Smooth muscle cell (in vitro differentiated cells): Measurements from ENCODE around the gene ITPRIPL1. TPM values are rescaled to one million over a fixed set of nuclear protein-coding genes. Genes with fewer than 3 reads are reported as not detected.

Source experiments
- DNase-seq: peaks from one replicate; lab custom pipeline; 2025; ENCODE audit not compliant: unreplicated experiment; lab: John Stamatoyannopoulos, UW
- H2AFZ ChIP-seq: fragments of 200-600 bp; sonication (generic); 2 replicates; pipeline ENCODE4 v1.6.0; 2016; ENCODE audit warnings: antibody characterized with exemption, low read depth, mild to moderate bottlenecking
- H3F3A ChIP-seq: fragments of 200-600 bp; sonication (generic); 2 replicates; pipeline ENCODE4 v1.6.0; 2017; ENCODE audit warnings: antibody characterized with exemption, low read depth
- H3K27ac ChIP-seq: fragments of 200-600 bp; sonication (generic); 2 replicates; pipeline ENCODE4 v1.5.1; 2016; ENCODE audit warnings: low read depth, mild to moderate bottlenecking
- H3K27me3 ChIP-seq: fragments of 200-600 bp; sonication (generic); 2 replicates; pipeline ENCODE4 v1.6.1; 2016; ENCODE audit warnings: low read depth, mild to moderate bottlenecking
- H3K36me3 ChIP-seq: fragments of 200-600 bp; sonication (generic); 2 replicates; pipeline ENCODE4 v1.5.1; 2016; ENCODE audit warnings: low read depth
- H3K4me1 ChIP-seq: fragments of 200-600 bp; sonication (generic); 2 replicates; pipeline ENCODE4 v1.5.1; 2016; ENCODE audit warnings: low read depth
- H3K4me2 ChIP-seq: fragments of 200-600 bp; sonication (generic); 2 replicates; pipeline ENCODE4 v1.6.0; 2016; ENCODE audit warnings: mild to moderate bottlenecking
- H3K4me3 ChIP-seq: fragments of 200-600 bp; sonication (generic); 2 replicates; pipeline ENCODE4 v1.5.1; 2016; ENCODE audit warnings: mild to moderate bottlenecking
- H3K79me2 ChIP-seq: fragments of 200-600 bp; sonication (generic); 2 replicates; pipeline ENCODE4 v1.6.0; 2016; ENCODE audit warnings: low read depth, mild to moderate bottlenecking
- H3K9ac ChIP-seq: fragments of 200-600 bp; sonication (generic); 2 replicates; pipeline ENCODE4 v1.6.0; 2016; ENCODE audit warnings: low read depth
- H3K9me3 ChIP-seq: fragments of 200-600 bp; sonication (generic); replicated peaks from 2 replicates; pipeline ENCODE4 v1.5.1; 2016; ENCODE audit warnings: low read depth
- H4K20me1 ChIP-seq: fragments of 200-600 bp; sonication (generic); 2 replicates; pipeline ENCODE4 v1.6.0; 2016; ENCODE audit warnings: low read depth
- WGBS: methylation state at CpG from one replicate; pipeline ENCODE4 v1.1.7; 2016; ENCODE audit warnings: low lambda C conversion rate; 5-methylcytosine and 5-hydroxymethylcytosine counted together
- polyA plus RNA-seq: library from polyadenylated mRNA; unstranded; fragments of >200 nt; fragmentation: Nextera tagmentation; extraction: Ambion mirVana; gene quantifications from 2 replicates; pipeline ENCODE4 v1.2.1, GENCODE V29; 2016
- total RNA-seq: library from RNA; depleted of rRNA; stranded (reverse); fragments of >200 nt; gene quantifications from 2 replicates; pipeline ENCODE4 v1.2.3, GENCODE V29; 2014
- TF ChIP-seq, protein P1 (sequence below): fragments of 200-600 bp; sonication (generic); IDR thresholded peaks from 2 replicates; pipeline ENCODE4 v1.5.1; 2017; ENCODE audit warnings: borderline replicate concordance, mild to moderate bottlenecking, antibody characterized with exemption; ENCODE audit not compliant: insufficient read depth, poor library complexity, severe bottlenecking

Gene ITPRIPL1
- total and polyA plus RNA-seq, 2 experiments from 2014 or later: 3.5 to 4.3 TPM

DNA sequence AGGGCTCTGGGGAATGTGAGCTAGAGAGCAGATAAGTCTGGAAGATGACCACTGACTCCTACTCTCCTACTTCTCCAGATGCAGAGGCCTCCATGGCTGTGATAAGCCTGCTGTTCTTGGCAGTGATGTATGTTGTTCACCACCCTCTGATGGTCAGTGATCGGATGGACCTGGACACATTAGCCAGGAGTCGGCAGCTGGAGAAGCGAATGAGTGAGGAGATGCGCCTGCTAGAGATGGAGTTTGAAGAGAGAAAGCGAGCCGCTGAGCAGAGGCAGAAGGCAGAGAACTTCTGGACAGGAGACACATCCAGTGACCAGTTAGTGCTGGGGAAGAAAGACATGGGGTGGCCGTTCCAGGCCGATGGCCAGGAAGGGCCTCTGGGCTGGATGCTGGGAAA lies 1.4 kb downstream of the ITPRIPL1 start:
- H3K36me3 ChIP-seq: no peaks in the 10 kb centered on the region
- peaks cover 14% of the 10 kb centered on the region for H3K4me1 ChIP-seq
- no peak overlapping the region for H3K27ac ChIP-seq
- DNase-seq: no peak
- H3K9ac ChIP-seq: no peak overlapping the region
- H2AFZ ChIP-seq: no peak overlapping the region
- H3K9me3 ChIP-seq: no peaks in the 10 kb centered on the region
- H3K4me3 ChIP-seq: no peak overlapping the region
- no peak overlapping the region for H3K4me2 ChIP-seq
- TF ChIP-seq, protein P1, sequence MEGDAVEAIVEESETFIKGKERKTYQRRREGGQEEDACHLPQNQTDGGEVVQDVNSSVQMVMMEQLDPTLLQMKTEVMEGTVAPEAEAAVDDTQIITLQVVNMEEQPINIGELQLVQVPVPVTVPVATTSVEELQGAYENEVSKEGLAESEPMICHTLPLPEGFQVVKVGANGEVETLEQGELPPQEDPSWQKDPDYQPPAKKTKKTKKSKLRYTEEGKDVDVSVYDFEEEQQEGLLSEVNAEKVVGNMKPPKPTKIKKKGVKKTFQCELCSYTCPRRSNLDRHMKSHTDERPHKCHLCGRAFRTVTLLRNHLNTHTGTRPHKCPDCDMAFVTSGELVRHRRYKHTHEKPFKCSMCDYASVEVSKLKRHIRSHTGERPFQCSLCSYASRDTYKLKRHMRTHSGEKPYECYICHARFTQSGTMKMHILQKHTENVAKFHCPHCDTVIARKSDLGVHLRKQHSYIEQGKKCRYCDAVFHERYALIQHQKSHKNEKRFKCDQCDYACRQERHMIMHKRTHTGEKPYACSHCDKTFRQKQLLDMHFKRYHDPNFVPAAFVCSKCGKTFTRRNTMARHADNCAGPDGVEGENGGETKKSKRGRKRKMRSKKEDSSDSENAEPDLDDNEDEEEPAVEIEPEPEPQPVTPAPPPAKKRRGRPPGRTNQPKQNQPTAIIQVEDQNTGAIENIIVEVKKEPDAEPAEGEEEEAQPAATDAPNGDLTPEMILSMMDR: no peak
- WGBS: 98% methylated on average over 8 of the region's 8 CpGs
- H4K20me1 ChIP-seq: no peaks in the 10 kb centered on the region
- H3K27me3 ChIP-seq: peaks cover 26% of the 10 kb centered on the region
- H3F3A ChIP-seq: no peaks in the 10 kb centered on the region
- no peaks in the 10 kb centered on the region for H3K79me2 ChIP-seq

DNA sequence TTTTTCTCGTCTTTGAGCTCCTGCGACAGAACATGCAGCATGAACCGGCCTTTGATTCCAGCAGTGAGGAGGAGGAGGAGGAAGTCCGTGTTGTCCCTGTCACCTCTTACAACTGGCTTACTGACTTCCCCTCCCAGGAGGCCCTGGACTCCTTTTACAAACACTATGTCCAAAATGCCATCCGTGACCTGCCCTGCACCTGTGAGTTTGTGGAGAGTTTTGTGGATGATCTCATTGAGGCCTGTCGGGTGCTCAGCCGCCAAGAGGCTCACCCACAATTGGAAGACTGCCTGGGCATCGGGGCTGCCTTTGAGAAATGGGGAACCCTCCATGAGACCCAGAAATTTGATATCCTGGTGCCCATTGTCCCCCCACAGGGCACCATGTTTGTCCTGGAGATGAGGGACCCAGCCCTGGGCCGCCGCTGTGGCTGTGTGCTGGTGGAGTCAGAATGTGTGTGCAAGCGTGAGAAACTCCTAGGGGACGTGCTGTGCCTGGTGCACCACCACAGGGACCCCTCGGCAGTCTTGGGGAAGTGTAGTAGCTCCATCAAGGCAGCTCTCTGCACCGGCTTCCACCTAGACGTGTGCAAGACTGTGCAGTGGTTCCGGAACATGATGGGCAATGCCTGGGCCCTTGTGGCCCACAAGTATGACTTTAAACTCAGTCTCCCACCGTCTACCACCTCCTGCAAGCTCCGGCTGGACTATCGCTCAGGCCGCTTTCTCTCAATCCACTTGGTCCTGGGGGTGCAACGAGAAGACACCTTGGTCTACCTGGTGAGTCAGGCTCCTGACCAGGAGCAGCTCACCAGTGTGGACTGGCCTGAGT lies 2.1 kb downstream of the ITPRIPL1 start:
- Histone ChIP-seq H3K4me1 (peaks cover 9% of the 10 kb centered on the region), H3K4me3 (no peak overlapping the region), H3K27ac (no peak overlapping the region), H3K9ac (no peak overlapping the region), H4K20me1 (no peaks in the 10 kb centered on the region), H3F3A (no peaks in the 10 kb centered on the region), H3K27me3 (peaks cover 20% of the 10 kb centered on the region), H3K4me2 (no peak overlapping the region), H3K79me2 (no peaks in the 10 kb centered on the region), H3K9me3 (no peaks in the 10 kb centered on the region), H2AFZ (no peak overlapping the region), H3K36me3 (no peaks in the 10 kb centered on the region)
- WGBS: 94% methylated on average over 20 of the region's 21 CpGs
- no peak for DNase-seq
- TF ChIP-seq, protein P1: no peak

DNA sequence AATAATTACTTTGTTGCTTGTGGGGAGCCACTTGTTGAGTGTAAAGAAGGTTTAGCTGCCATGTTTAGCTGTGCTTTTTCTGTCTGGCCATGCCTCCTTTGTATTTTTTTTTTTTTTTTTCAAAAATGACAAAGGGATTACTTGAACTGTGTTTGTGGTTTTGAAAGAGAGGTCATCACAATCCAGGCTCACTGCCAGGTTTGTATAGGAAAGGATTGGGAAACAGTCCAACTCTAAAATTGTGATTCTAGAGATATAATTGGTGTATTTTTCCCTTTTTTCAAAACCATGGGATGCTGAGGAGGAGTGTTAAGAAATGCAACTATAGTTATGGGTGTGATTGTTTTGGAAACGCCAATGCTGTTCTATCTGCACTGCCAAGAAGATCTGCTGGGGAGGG lies 4.3 kb downstream of the ITPRIPL1 start:
- Histone ChIP-seq H3K4me1 (peaks cover 9% of the 10 kb centered on the region), H3K4me3 (no peak overlapping the region), H3K36me3 (no peaks in the 10 kb centered on the region), H4K20me1 (no peaks in the 10 kb centered on the region), H3K4me2 (no peak overlapping the region), H3F3A (no peaks in the 10 kb centered on the region), H2AFZ (no peak overlapping the region), H3K9me3 (no peaks in the 10 kb centered on the region), H3K27ac (no peak overlapping the region), H3K9ac (no peak overlapping the region), H3K27me3 (no peaks in the 10 kb centered on the region), H3K79me2 (no peaks in the 10 kb centered on the region)
- WGBS: 100% methylated on average over 1 of the region's 1 CpG
- TF ChIP-seq, protein P1: no peak
- no peak for DNase-seq

DNA sequence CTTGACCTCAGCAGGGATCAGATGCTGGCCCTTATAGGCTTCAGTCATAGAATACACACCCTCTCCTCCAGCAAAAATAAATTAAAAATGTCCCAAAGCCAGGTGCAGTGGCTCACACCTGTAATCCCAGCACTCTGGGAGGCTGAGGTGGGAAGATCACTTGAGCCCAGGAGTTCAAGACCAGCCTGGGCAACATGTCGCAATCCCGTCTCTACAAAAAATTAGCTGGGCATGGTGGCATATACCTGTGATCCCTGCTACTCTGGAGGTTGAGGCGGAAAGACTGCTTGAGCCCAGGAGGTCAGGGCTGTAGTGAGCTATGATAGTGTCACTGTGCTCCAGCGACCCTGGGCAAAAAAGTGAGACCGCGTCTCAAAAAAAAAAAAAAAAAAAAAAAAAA lies 4.8 kb downstream of the ITPRIPL1 start:
- no peaks in the 10 kb centered on the region for H3K79me2 ChIP-seq
- no peaks in the 10 kb centered on the region for H3K27me3 ChIP-seq
- no peak overlapping the region for H3K9ac ChIP-seq
- TF ChIP-seq, protein P1: no peak
- H3K27ac ChIP-seq: no peak overlapping the region
- no peak overlapping the region for H3K4me3 ChIP-seq
- H3K9me3 ChIP-seq: no peaks in the 10 kb centered on the region
- no peak overlapping the region for H2AFZ ChIP-seq
- no peak overlapping the region for H3K4me2 ChIP-seq
- WGBS: 96% methylated on average over 6 of the region's 6 CpGs
- DNase-seq: no peak
- peaks cover 8% of the 10 kb centered on the region for H3K4me1 ChIP-seq
- no peaks in the 10 kb centered on the region for H3F3A ChIP-seq
- H3K36me3 ChIP-seq: no peaks in the 10 kb centered on the region
- no peaks in the 10 kb centered on the region for H4K20me1 ChIP-seq
